Uterus (tissue), 4 donors: ENCODE data around the gene KLHDC4. TPM values are rescaled to one million over a fixed set of nuclear protein-coding genes. Genes with fewer than 3 reads are reported as not detected.
"Not testable (repeated sequence)": the region's sequence is repeated elsewhere in the genome, so short reads cannot be mapped to it uniquely, and the experiment has no call there.

Source experiments
- DNase-seq, 2 donors: peaks; one replicate each; pipeline ENCODE4 v3.0.0-alpha.2; 2019 to 2020
- H3K27ac ChIP-seq, 2 donors: fragments of 200-600 bp; sonication (generic); 1 replicate in 1 of 2; 2 replicates in 1 of 2; pipeline ENCODE4 v1.5.1; 2016 to 2018
- H3K27me3 ChIP-seq, 2 donors: fragments of 200-600 bp; sonication (generic); one replicate each; pipeline ENCODE4 v1.5.1; 2018 to 2019; ENCODE audit warnings: control low read depth in 1 of 2
- H3K36me3 ChIP-seq, 2 donors: fragments of 200-600 bp; sonication (generic); one replicate each; pipeline ENCODE4 v1.5.1; 2019; ENCODE audit warnings: control low read depth in 1 of 2
- H3K4me1 ChIP-seq, 2 donors: fragments of 200-600 bp; sonication (generic); one replicate each; pipeline ENCODE4 v1.5.1; 2018 to 2019; ENCODE audit warnings: control low read depth in 1 of 2
- H3K4me3 ChIP-seq, 2 donors: fragments of 200-600 bp; sonication (generic); 1 replicate in 1 of 2; 2 replicates in 1 of 2; pipeline ENCODE4 v1.5.1; 2018 to 2019; ENCODE audit warnings: mild to moderate bottlenecking in 1 of 2
- H3K9me3 ChIP-seq, 2 donors: fragments of 200-600 bp; sonication (generic); one replicate each; pipeline ENCODE4 v1.5.1; 2019; ENCODE audit warnings: control low read depth in 1 of 2
- POLR2A ChIP-seq, 2 donors: fragments of 450-650 bp; IDR thresholded peaks; one replicate each; pipeline ENCODE4 v1.6.1; 2016; ENCODE audit warnings: antibody characterized with exemption in 2 of 2, mild to moderate bottlenecking in 1 of 2, moderate library complexity in 1 of 2
- intact Hi-C: fragments of 100-400 bp; cut with DNase I; formaldehyde crosslinking; loops from one replicate; pipeline ENCODE4 v1.15.1; 2023; ENCODE audit warnings: low total_unique reads
- total RNA-seq, 4 donors: library from RNA; depleted of rRNA in 3 of 4; stranded (reverse); fragments of >200 nt in 3 of 4; gene quantifications; one replicate each; pipeline versions ENCODE4 v1.1.0 to v1.2.4, GENCODE V29; 2014 to 2023
- TF ChIP-seq, protein P1 (sequence below), 4 experiments: fragments of 200-600 bp in 2 of 4; fragments of 450-650 bp in 2 of 4; sonication (generic) in 2 of 4; IDR thresholded peaks; one replicate each; pipeline ENCODE4 v1.5.1; 2016 to 2019; ENCODE audit warnings: antibody characterized with exemption in 4 of 4, mild to moderate bottlenecking in 2 of 4, moderate library complexity in 1 of 4
- donor health status: DM: yes; HTN: yes; CAD: no.

Gene KLHDC4
- total RNA-seq: 10 to 100 TPM; 25.1 to 49.2 (median 36.4) TPM

GRCh38 chr16:87765776-87766484 is at the start of gene KLHDC4:
KLHDC4 (minus strand) TSS chr16:87765986; CDS start chr16:87765890, 96 bp downstream.
- Histone ChIP-seq H3K4me3 (peak within 1 kb of the TSS; percentile 84 to 85), H3K36me3 (no peaks in the 10 kb centered on the region), H3K27me3 (no peaks in the 10 kb centered on the region), H3K27ac (peak within 1 kb of the TSS; percentile 74 to 85), H3K9me3 (no peaks in the 10 kb centered on the region), H3K4me1 (peaks cover 0 to 5% of the 10 kb centered on the region in 2 donors)
- DNase-seq: peak; percentile 88 to 89
- peak; percentile 35 to 58 for TF ChIP-seq POLR2A (IDR thresholded peaks at IDR 0.05)
- TF ChIP-seq, protein P1, sequence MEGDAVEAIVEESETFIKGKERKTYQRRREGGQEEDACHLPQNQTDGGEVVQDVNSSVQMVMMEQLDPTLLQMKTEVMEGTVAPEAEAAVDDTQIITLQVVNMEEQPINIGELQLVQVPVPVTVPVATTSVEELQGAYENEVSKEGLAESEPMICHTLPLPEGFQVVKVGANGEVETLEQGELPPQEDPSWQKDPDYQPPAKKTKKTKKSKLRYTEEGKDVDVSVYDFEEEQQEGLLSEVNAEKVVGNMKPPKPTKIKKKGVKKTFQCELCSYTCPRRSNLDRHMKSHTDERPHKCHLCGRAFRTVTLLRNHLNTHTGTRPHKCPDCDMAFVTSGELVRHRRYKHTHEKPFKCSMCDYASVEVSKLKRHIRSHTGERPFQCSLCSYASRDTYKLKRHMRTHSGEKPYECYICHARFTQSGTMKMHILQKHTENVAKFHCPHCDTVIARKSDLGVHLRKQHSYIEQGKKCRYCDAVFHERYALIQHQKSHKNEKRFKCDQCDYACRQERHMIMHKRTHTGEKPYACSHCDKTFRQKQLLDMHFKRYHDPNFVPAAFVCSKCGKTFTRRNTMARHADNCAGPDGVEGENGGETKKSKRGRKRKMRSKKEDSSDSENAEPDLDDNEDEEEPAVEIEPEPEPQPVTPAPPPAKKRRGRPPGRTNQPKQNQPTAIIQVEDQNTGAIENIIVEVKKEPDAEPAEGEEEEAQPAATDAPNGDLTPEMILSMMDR (IDR thresholded peaks at IDR 0.05): peak in 1 of 4 experiments; percentile 39
- intact Hi-C loops: no loop called here

DNA sequence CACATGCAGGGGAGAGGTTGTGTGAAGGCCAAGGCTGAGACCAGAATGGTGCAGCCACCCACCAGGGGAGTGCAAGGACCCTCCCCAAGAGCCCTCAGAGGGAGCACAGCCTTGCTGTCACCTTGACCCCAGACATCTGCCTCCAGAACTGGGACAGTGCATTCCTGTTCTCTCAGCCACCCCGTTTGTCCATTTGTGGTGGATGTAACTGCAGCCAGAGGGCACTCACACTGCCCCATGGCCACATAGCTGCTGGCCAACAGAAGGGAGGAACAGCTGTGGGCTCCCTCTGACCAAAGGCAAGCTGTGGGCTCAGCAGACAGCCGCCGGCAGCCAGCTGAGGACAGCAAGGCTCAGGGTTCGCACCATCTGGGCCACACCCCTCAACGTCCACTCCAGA is 49.8 kb upstream of the KLHDC4 start:
- intact Hi-C loops: no loop called here
- DNase-seq: no peak
- no peak overlapping the region for H3K27ac ChIP-seq

GRCh38 chr16:87812200-87812656 is 46.4 kb upstream of the KLHDC4 start:
- no peaks in the 10 kb centered on the region for H3K9me3 ChIP-seq
- no peaks in the 10 kb centered on the region for H3K4me1 ChIP-seq
- no peak overlapping the region for H3K4me3 ChIP-seq
- intact Hi-C loops: no loop called here
- H3K36me3 ChIP-seq: no peaks in the 10 kb centered on the region
- no peaks in the 10 kb centered on the region for H3K27me3 ChIP-seq
- TF ChIP-seq, protein P1 (IDR thresholded peaks at IDR 0.05): no peak
- DNase-seq: no peak
- H3K27ac ChIP-seq: no peak overlapping the region

More for the DNA sequence above, 49.8 kb upstream of the KLHDC4 start:
- Histone ChIP-seq H3K27me3 (no peaks in the 10 kb centered on the region), H3K9me3 (no peaks in the 10 kb centered on the region), H3K4me3 (no peak overlapping the region), H3K4me1 (no peaks in the 10 kb centered on the region), H3K36me3 (no peaks in the 10 kb centered on the region)
- no peak for TF ChIP-seq POLR2A (IDR thresholded peaks at IDR 0.05)
- TF ChIP-seq, protein P1 (IDR thresholded peaks at IDR 0.05): no peak

- H3K4me1 ChIP-seq, DNase-seq, H3K27ac ChIP-seq, H3K27me3 ChIP-seq, H3K4me3 ChIP-seq, intact Hi-C loops, H3K9me3 ChIP-seq, H3K36me3 ChIP-seq: not testable (repeated sequence)
These were observed 45.7 kb upstream of the KLHDC4 start for GRCh38 chr16:87811454-87811853.

GRCh38 chr16:87809150-87809902 is 43.5 kb upstream of the KLHDC4 start:
- intact Hi-C loops: no loop called here
- Histone ChIP-seq H3K36me3 (no peaks in the 10 kb centered on the region), H3K9me3 (no peaks in the 10 kb centered on the region), H3K27me3 (no peaks in the 10 kb centered on the region), H3K4me3 (no peak overlapping the region), H3K4me1 (no peaks in the 10 kb centered on the region), H3K27ac (no peak overlapping the region)
- TF ChIP-seq, protein P1 (IDR thresholded peaks at IDR 0.05): no peak
- no peak for TF ChIP-seq POLR2A (IDR thresholded peaks at IDR 0.05)
- no peak for DNase-seq
